HG02973 (cell line): ENCODE data around the gene HPCAL1.
A peak's percentile ranks its signal among the peaks of the same experiment; 100 is the strongest.
"Not testable (repeated sequence)": the region's sequence is repeated elsewhere in the genome, so short reads cannot be mapped to it uniquely, and the experiment has no call there.

ENCODE experiments used
- ATAC-seq: cut with Tn5 transposase; IDR thresholded peaks from one replicate; pipeline ENCODE4 v1.9.1; 2021; ENCODE audit warnings: moderate library complexity; ENCODE audit not compliant: unreplicated experiment

Gene HPCAL1

GRCh38 chr2:10302479-10303180 lies at the start of gene HPCAL1:
TSS of gene HPCAL1 (plus strand) at chr2:10302904. CDS start at chr2:10419758, 116,854 bp downstream.
- ATAC-seq: peak; percentile 72

- ATAC-seq: no peak
These were observed 48.9 kb upstream of the HPCAL1 start for GRCh38 chr2:10253596-10254372.

- no peak for ATAC-seq
These were observed 48.1 kb upstream of the HPCAL1 start for GRCh38 chr2:10254373-10255188.

GRCh38 chr2:10255189-10256030 lies 47.3 kb upstream of the HPCAL1 start:
- ATAC-seq: no peak

GRCh38 chr2:10256031-10256514 lies 46.6 kb upstream of the HPCAL1 start:
- ATAC-seq: no peak

GRCh38 chr2:10256515-10257031 lies 46.1 kb upstream of the HPCAL1 start:
- ATAC-seq: no peak

- ATAC-seq: no peak
These were observed 45.7 kb upstream of the HPCAL1 start for GRCh38 chr2:10257036-10257435.

GRCh38 chr2:10257500-10258147 lies 45.1 kb upstream of the HPCAL1 start:
- no peak for ATAC-seq

GRCh38 chr2:10258326-10258725 lies 44.4 kb upstream of the HPCAL1 start:
- ATAC-seq: no peak

GRCh38 chr2:10258726-10259125 lies 44.0 kb upstream of the HPCAL1 start:
- no peak for ATAC-seq

GRCh38 chr2:10260130-10260529 lies 42.6 kb upstream of the HPCAL1 start:
- no peak for ATAC-seq

GRCh38 chr2:10263526-10263925 lies 39.2 kb upstream of the HPCAL1 start:
- not testable (repeated sequence) for ATAC-seq

GRCh38 chr2:10264506-10265328 lies 38.0 kb upstream of the HPCAL1 start:
- no peak for ATAC-seq

GRCh38 chr2:10265329-10266132 lies 37.2 kb upstream of the HPCAL1 start:
- no peak for ATAC-seq

- ATAC-seq: no peak
These were observed 36.5 kb upstream of the HPCAL1 start for GRCh38 chr2:10266133-10266620.

GRCh38 chr2:10267036-10267435 lies 35.7 kb upstream of the HPCAL1 start:
- no peak for ATAC-seq

GRCh38 chr2:10267551-10268465 lies 34.9 kb upstream of the HPCAL1 start:
- no peak for ATAC-seq
